ENCODE measurements around the gene GREB1. TPM values are rescaled to one million over a fixed set of nuclear protein-coding genes. Genes with fewer than 3 reads are reported as not detected.

Gene GREB1
- total and polyA plus RNA-seq, 2 of the 13 experiments (the other 11 are each of a cell fraction or from before 2014, with no cell fraction given): 31.3 to 61.2 TPM

DNA sequence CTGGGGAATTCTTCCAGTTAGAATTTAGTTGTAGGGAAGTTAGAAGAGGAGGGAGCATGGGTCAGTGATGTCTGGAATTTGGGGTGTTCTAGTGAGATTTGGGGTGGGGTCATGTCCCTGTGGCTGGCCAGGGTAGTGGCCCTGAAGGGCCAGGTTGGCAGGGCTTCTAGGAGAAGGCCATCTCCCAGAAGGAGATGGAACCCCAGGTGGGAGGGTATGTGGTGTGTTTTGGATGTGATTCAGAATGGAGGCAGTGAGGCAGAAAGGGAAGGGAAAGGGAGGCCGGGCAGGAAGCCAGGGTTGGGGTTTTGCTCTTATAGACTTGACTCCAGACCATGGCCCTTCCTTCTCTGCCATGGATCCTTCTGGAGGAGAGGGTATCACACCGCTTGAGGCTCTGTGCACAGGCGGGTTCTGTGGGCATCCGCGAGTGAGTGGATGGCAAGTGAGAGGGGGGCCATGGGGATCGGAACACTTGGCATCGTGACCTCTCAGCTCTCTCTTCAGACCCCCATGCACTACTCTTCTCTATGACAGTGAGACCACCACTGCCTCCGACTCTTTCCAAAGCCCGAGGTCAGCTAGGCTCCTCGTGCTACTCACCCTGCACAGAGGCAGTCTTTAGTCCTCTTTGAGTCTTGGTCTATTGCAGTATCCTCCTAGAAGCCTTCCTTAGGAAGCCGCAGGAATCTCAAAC lies 7.3 kb downstream of the GREB1 start (continued):
- TF ChIP-seq, protein P1, sequence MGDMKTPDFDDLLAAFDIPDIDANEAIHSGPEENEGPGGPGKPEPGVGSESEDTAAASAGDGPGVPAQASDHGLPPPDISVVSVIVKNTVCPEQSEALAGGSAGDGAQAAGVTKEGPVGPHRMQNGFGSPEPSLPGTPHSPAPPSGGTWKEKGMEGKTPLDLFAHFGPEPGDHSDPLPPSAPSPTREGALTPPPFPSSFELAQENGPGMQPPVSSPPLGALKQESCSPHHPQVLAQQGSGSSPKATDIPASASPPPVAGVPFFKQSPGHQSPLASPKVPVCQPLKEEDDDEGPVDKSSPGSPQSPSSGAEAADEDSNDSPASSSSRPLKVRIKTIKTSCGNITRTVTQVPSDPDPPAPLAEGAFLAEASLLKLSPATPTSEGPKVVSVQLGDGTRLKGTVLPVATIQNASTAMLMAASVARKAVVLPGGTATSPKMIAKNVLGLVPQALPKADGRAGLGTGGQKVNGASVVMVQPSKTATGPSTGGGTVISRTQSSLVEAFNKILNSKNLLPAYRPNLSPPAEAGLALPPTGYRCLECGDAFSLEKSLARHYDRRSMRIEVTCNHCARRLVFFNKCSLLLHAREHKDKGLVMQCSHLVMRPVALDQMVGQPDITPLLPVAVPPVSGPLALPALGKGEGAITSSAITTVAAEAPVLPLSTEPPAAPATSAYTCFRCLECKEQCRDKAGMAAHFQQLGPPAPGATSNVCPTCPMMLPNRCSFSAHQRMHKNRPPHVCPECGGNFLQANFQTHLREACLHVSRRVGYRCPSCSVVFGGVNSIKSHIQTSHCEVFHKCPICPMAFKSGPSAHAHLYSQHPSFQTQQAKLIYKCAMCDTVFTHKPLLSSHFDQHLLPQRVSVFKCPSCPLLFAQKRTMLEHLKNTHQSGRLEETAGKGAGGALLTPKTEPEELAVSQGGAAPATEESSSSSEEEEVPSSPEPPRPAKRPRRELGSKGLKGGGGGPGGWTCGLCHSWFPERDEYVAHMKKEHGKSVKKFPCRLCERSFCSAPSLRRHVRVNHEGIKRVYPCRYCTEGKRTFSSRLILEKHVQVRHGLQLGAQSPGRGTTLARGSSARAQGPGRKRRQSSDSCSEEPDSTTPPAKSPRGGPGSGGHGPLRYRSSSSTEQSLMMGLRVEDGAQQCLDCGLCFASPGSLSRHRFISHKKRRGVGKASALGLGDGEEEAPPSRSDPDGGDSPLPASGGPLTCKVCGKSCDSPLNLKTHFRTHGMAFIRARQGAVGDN (CRISPR knock-in tag; IDR thresholded peaks at IDR 0.05): peak; percentile 79
- TF ChIP-seq MED1 (CRISPR knock-in tag; IDR thresholded peaks at IDR 0.05) (no peak), NAIF1 (CRISPR knock-in tag; IDR thresholded peaks at IDR 0.05; ENCODE audit: borderline replicate concordance) (peak; percentile 14; the same call in 1 of the 2 replicates), SOX6 (IDR thresholded peaks at IDR 0.05) (no peak), SOX6 (CRISPR knock-in tag; IDR thresholded peaks at IDR 0.05) (no peak), DR1 (CRISPR knock-in tag; IDR thresholded peaks at IDR 0.05) (no peak), ZSCAN21 (CRISPR knock-in tag; IDR thresholded peaks at IDR 0.05; ENCODE audit: borderline replicate concordance) (no peak), NR2F6 (IDR thresholded peaks at IDR 0.05) (no peak), NR2F6 (CRISPR knock-in tag; IDR thresholded peaks at IDR 0.05) (no peak), RFX5 (IDR thresholded peaks at IDR 0.05; ENCODE audit: low read depth, low read length) (no peak), BORCS8-MEF2B (CRISPR knock-in tag; IDR thresholded peaks at IDR 0.05) (no peak), ZNF878 (CRISPR knock-in tag; IDR thresholded peaks at IDR 0.05) (no peak)
- TF ChIP-seq, protein P2, sequence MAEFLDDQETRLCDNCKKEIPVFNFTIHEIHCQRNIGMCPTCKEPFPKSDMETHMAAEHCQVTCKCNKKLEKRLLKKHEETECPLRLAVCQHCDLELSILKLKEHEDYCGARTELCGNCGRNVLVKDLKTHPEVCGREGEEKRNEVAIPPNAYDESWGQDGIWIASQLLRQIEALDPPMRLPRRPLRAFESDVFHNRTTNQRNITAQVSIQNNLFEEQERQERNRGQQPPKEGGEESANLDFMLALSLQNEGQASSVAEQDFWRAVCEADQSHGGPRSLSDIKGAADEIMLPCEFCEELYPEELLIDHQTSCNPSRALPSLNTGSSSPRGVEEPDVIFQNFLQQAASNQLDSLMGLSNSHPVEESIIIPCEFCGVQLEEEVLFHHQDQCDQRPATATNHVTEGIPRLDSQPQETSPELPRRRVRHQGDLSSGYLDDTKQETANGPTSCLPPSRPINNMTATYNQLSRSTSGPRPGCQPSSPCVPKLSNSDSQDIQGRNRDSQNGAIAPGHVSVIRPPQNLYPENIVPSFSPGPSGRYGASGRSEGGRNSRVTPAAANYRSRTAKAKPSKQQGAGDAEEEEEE (CRISPR knock-in tag; IDR thresholded peaks at IDR 0.05; ENCODE audit: borderline replicate concordance): 0 out of 2 replicates have a peak, but pooled peaks have one; percentile 46
- TF ChIP-seq, protein P3, sequence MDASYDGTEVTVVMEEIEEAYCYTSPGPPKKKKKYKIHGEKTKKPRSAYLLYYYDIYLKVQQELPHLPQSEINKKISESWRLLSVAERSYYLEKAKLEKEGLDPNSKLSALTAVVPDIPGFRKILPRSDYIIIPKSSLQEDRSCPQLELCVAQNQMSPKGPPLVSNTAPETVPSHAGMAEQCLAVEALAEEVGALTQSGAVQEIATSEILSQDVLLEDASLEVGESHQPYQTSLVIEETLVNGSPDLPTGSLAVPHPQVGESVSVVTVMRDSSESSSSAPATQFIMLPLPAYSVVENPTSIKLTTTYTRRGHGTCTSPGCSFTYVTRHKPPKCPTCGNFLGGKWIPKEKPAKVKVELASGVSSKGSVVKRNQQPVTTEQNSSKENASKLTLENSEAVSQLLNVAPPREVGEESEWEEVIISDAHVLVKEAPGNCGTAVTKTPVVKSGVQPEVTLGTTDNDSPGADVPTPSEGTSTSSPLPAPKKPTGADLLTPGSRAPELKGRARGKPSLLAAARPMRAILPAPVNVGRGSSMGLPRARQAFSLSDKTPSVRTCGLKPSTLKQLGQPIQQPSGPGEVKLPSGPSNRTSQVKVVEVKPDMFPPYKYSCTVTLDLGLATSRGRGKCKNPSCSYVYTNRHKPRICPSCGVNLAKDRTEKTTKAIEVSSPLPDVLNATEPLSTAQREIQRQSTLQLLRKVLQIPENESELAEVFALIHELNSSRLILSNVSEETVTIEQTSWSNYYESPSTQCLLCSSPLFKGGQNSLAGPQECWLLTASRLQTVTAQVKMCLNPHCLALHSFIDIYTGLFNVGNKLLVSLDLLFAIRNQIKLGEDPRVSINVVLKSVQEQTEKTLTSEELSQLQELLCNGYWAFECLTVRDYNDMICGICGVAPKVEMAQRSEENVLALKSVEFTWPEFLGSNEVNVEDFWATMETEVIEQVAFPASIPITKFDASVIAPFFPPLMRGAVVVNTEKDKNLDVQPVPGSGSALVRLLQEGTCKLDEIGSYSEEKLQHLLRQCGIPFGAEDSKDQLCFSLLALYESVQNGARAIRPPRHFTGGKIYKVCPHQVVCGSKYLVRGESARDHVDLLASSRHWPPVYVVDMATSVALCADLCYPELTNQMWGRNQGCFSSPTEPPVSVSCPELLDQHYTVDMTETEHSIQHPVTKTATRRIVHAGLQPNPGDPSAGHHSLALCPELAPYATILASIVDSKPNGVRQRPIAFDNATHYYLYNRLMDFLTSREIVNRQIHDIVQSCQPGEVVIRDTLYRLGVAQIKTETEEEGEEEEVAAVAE (CRISPR knock-in tag; IDR thresholded peaks at IDR 0.05; ENCODE audit: borderline replicate concordance): no peak
- TF ChIP-seq, protein P4, sequence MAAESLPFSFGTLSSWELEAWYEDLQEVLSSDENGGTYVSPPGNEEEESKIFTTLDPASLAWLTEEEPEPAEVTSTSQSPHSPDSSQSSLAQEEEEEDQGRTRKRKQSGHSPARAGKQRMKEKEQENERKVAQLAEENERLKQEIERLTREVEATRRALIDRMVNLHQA (CRISPR knock-in tag; IDR thresholded peaks at IDR 0.05): no peak
- TF ChIP-seq, protein P5, sequence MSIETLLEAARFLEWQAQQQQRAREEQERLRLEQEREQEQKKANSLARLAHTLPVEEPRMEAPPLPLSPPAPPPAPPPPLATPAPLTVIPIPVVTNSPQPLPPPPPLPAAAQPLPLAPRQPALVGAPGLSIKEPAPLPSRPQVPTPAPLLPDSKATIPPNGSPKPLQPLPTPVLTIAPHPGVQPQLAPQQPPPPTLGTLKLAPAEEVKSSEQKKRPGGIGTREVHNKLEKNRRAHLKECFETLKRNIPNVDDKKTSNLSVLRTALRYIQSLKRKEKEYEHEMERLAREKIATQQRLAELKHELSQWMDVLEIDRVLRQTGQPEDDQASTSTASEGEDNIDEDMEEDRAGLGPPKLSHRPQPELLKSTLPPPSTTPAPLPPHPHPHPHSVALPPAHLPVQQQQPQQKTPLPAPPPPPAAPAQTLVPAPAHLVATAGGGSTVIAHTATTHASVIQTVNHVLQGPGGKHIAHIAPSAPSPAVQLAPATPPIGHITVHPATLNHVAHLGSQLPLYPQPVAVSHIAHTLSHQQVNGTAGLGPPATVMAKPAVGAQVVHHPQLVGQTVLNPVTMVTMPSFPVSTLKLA (IDR thresholded peaks at IDR 0.05): no peak

Measured in HepG2 (cell line).